ENCODE results near the gene OLFML2B.

The OLFML2B gene

GRCh38 chr1:162006081-162006480, 17.6 kb downstream of the OLFML2B start:
- H3K4me3 ChIP-seq (ENCODE audit: low read depth, low read length), result no peak overlapping the region
- H3K9me3 ChIP-seq (ENCODE audit: severe bottlenecking), result peaks cover 10% of the 10 kb centered on the region
- no peaks in the 10 kb centered on the region for H3K36me3 ChIP-seq
- peaks cover 100% of the 10 kb centered on the region for H3K27me3 ChIP-seq (ENCODE audit: insufficient read depth, low read depth, severe bottlenecking)
- no peak for DNase-seq
- TF ChIP-seq, protein P1, sequence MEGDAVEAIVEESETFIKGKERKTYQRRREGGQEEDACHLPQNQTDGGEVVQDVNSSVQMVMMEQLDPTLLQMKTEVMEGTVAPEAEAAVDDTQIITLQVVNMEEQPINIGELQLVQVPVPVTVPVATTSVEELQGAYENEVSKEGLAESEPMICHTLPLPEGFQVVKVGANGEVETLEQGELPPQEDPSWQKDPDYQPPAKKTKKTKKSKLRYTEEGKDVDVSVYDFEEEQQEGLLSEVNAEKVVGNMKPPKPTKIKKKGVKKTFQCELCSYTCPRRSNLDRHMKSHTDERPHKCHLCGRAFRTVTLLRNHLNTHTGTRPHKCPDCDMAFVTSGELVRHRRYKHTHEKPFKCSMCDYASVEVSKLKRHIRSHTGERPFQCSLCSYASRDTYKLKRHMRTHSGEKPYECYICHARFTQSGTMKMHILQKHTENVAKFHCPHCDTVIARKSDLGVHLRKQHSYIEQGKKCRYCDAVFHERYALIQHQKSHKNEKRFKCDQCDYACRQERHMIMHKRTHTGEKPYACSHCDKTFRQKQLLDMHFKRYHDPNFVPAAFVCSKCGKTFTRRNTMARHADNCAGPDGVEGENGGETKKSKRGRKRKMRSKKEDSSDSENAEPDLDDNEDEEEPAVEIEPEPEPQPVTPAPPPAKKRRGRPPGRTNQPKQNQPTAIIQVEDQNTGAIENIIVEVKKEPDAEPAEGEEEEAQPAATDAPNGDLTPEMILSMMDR (IDR thresholded peaks at IDR 0.05; ENCODE audit: low read depth, low read length), result no peak
- no peak overlapping the region for H3K27ac ChIP-seq

DNA sequence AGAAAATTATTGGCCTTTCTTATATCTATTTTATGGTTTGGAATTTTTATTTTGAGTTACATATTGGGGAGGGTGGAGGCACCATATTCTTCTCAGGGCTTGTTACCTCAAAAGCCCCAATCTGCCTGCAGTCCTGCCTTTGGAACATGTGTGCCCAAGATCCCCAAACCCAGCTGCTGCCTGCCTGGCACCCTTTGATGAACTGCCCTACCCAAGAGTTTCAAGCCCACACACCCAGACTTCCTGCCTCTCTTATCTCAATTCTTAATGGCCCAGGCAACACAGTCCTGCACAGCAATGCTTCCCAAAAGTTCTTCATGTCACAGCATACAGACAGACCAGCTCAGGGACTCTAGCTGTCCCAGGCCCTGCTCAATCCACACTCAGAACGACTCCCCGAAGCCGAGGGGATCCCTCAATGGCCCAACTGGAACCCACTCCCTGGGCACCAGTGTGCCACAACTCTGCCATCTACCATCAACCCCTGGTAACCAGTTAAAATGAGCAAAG, 19.2 kb downstream of the OLFML2B start:
- H3K27me3 ChIP-seq (ENCODE audit: insufficient read depth, low read depth, severe bottlenecking), result peaks cover 98% of the 10 kb centered on the region
- no peak for DNase-seq
- no peaks in the 10 kb centered on the region for H3K36me3 ChIP-seq
- H3K4me3 ChIP-seq (ENCODE audit: low read depth, low read length), result no peak overlapping the region
- H3K9me3 ChIP-seq (ENCODE audit: severe bottlenecking), result peaks cover 10% of the 10 kb centered on the region
- TF ChIP-seq, protein P1 (IDR thresholded peaks at IDR 0.05; ENCODE audit: low read depth, low read length), result no peak
- no peak overlapping the region for H3K27ac ChIP-seq

DNA sequence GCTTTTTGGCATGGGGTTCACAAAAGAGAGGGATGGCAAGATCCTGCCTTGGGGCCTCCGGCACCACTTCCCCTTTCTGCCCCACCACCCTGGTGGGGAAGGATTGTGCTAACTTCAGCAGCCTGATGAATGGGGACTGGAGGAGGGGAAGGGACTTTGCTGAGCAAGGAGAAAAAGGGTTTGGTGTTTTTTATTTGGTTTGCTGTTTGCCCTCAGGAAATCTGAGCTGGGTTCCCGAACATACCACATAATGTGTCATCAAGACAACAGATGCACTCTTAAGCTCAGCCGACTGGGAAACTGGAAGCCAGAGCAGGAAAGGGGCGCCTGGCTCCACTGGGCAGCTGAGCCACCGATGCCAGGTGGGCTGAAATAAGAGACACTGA, 19.8 kb downstream of the OLFML2B start:
- Histone ChIP-seq H3K36me3 (no peaks in the 10 kb centered on the region), H3K9me3 (ENCODE audit: severe bottlenecking) (peaks cover 10% of the 10 kb centered on the region), H3K27me3 (ENCODE audit: insufficient read depth, low read depth, severe bottlenecking) (peaks cover 98% of the 10 kb centered on the region), H3K4me3 (ENCODE audit: low read depth, low read length) (no peak overlapping the region), H3K27ac (no peak overlapping the region)
- no peak for DNase-seq
- TF ChIP-seq, protein P1 (IDR thresholded peaks at IDR 0.05; ENCODE audit: low read depth, low read length), result no peak

DNA sequence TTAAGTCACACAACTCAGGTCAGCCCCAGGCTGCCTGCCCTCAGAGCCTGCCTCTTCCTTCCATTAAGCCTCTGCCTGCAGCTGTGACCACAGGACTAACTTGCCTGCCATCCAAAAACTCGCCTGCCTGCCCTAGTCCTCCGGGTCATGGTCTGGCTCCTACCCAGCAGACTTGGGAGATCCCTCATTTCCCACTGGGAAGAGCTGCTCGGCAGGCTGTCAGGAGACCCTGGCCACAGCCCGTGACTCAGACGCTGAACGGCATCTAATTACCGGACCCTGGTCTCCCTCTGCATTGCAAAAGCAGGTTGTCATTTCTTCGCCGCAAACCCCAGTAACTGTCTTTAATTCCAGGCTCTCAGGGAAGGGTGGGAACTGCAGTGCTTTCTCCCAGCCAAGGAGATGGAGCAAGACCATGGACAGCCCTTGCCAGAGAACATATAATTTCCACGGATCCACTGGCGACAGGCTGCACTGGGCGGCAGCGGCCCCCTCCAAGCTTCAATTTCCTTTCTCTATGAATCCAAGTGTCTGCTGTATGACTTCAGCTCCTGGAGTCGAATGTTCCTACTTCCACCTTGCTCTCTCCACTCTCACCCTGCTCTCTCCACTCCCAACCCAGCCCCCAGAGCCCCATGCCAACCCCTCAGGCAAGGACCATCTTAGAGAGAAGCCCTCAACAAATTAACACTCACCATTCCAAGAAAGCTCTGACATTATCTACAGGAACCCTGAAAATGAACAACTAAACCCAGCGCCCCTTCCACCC, 20.4 kb downstream of the OLFML2B start:
- H3K4me3 ChIP-seq (ENCODE audit: low read depth, low read length), result no peak overlapping the region
- peaks cover 10% of the 10 kb centered on the region for H3K9me3 ChIP-seq (ENCODE audit: severe bottlenecking)
- no peak for DNase-seq
- peaks cover 98% of the 10 kb centered on the region for H3K27me3 ChIP-seq (ENCODE audit: insufficient read depth, low read depth, severe bottlenecking)
- H3K27ac ChIP-seq, result no peak overlapping the region
- TF ChIP-seq, protein P1 (IDR thresholded peaks at IDR 0.05; ENCODE audit: low read depth, low read length), result no peak
- H3K36me3 ChIP-seq, result no peaks in the 10 kb centered on the region

DNA sequence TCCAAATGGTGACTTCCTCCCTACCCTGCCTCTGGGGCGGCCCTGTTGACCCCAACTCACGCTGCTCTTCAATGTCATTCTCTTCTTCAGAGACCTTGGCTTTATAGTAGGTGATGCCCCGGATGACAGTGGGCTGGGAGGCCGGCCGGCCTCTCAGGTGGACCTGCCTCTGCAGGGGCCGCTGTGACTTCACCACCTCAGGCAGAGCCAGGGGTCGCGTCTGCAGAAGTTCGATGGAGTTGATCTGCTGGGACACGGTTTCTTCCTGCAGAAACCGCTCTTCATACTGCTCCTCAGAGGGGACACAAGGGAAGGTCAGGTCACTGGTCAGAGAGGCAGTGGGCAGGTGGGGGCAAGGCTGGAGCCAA, 23.6 kb downstream of the OLFML2B start:
- H3K36me3 ChIP-seq, result no peaks in the 10 kb centered on the region
- H3K9me3 ChIP-seq (ENCODE audit: severe bottlenecking), result peaks cover 10% of the 10 kb centered on the region
- no peak overlapping the region for H3K4me3 ChIP-seq (ENCODE audit: low read depth, low read length)
- no peak for DNase-seq
- H3K27ac ChIP-seq, result no peak overlapping the region
- TF ChIP-seq, protein P1 (IDR thresholded peaks at IDR 0.05; ENCODE audit: low read depth, low read length), result no peak
- H3K27me3 ChIP-seq (ENCODE audit: insufficient read depth, low read depth, severe bottlenecking), result peaks cover 91% of the 10 kb centered on the region
